HepG2 (cell line): Measurements from ENCODE around the gene P2RX1. TPM values are rescaled to one million over a fixed set of nuclear protein-coding genes. Genes with fewer than 3 reads are reported as not detected.

ENCODE experiments used
- ATAC-seq: fragments of 200-7000 bp; cut with Tn5 transposase; 3 replicates; pipeline ENCODE4 v1.9.1; 2020; ENCODE audit warnings: mild to moderate bottlenecking, moderate library complexity
- BruUV-seq: library from RNA; stranded (reverse); fragments of 400-500 nt; replicated peaks from 2 replicates; lab custom pipeline; 2021; lab: Mats Ljungman, UMichigan
- CTCF ChIA-PET: fragments of 300-600 bp; formaldehyde crosslinking; extraction: SDS; loops from one replicate; lab custom pipeline; 2021; ENCODE audit warnings: low total read pairs, inconsistent platforms, low intra/inter-chr PET ratio; lab: Yijun Ruan, JAX
- POLR2A ChIA-PET: fragments of 350-600 bp; sonication (Branson Sonifier 250); formaldehyde crosslinking; loops from one replicate; lab custom pipeline; 2020; ENCODE audit warnings: antibody characterized with exemption, inconsistent platforms; lab: Yijun Ruan, JAX
- DNase-seq: peaks from one replicate; pipeline ENCODE4 v3.0.0-alpha.2; 2015; ENCODE audit warnings: low spot score
- FAIRE-seq: peaks from 3 replicates; lab custom pipeline; 2011; peaks lifted over from hg19 to GRCh38; lab: Jason Lieb, UNC
- H2AFZ ChIP-seq: one replicate; pipeline ENCODE4 v1.6.1; 2011; ENCODE audit warnings: low read length, inconsistent platforms
- H3K27ac ChIP-seq: fragments of 300-600 bp; 3 replicates; pipeline ENCODE4 v1.8.0; 2011; ENCODE audit warnings: mixed run types, mild to moderate bottlenecking, mixed read lengths, low read length, inconsistent platforms; ENCODE audit not compliant: insufficient read depth; ENCODE audit errors: extremely low read length
- H3K27me3 ChIP-seq, 2 experiments: fragments of 200-600 bp in 1 of 2; 2 replicates in 1 of 2; 3 replicates in 1 of 2; pipeline versions ENCODE4 v1.6.0 to v1.8.0; 2011; ENCODE audit warnings: low read length in 2 of 2, mild to moderate bottlenecking in 2 of 2, moderate library complexity in 2 of 2, inconsistent platforms in 1 of 2; ENCODE audit not compliant: insufficient read depth in 2 of 2, control insufficient read depth in 1 of 2
- H3K36me3 ChIP-seq, 2 experiments: fragments of 200-600 bp in 1 of 2; replicated peaks in 1 of 2; 2 replicates in 1 of 2; 3 replicates in 1 of 2; pipeline versions ENCODE4 v1.5.1 to v1.8.0; 2011; ENCODE audit warnings: low read length in 2 of 2, inconsistent platforms in 1 of 2; ENCODE audit not compliant: insufficient read depth in 2 of 2, control insufficient read depth in 1 of 2
- H3K4me1 ChIP-seq: 2 replicates; pipeline ENCODE4 v1.5.1; 2012; ENCODE audit warnings: low read length, inconsistent platforms; ENCODE audit not compliant: insufficient read depth
- H3K4me2 ChIP-seq: 2 replicates; pipeline ENCODE4 v1.6.0; 2011; ENCODE audit warnings: low read depth, low read length, inconsistent platforms
- H3K4me3 ChIP-seq, 3 experiments: fragments of 200-600 bp in 1 of 3; sonication (generic), shearing (Covaris generic) in 1 of 3; replicated peaks in 1 of 3; 2 replicates each; pipeline ENCODE4 v1.5.1; 2011 to 2016; ENCODE audit warnings: low read length in 3 of 3, inconsistent platforms in 2 of 3, low read depth in 2 of 3, mild to moderate bottlenecking in 2 of 3, control low read depth in 1 of 3, mixed read lengths in 1 of 3; ENCODE audit not compliant: insufficient read depth in 1 of 3
- H3K79me2 ChIP-seq: one replicate; pipeline ENCODE4 v1.6.1; 2011; ENCODE audit warnings: low read length, inconsistent platforms; ENCODE audit not compliant: insufficient read depth
- H3K9ac ChIP-seq: 2 replicates; pipeline ENCODE4 v1.6.0; 2011; ENCODE audit warnings: mild to moderate bottlenecking, low read depth, low read length, inconsistent platforms; ENCODE audit not compliant: insufficient read depth
- H3K9me3 ChIP-seq: 2 replicates; pipeline ENCODE4 v1.5.1; 2012; ENCODE audit warnings: mild to moderate bottlenecking, low read length
- H4K20me1 ChIP-seq: 2 replicates; pipeline ENCODE4 v1.6.0; 2011; ENCODE audit warnings: inconsistent platforms, mild to moderate bottlenecking, low read length, moderate library complexity; ENCODE audit not compliant: insufficient read depth
- CENPX ChIP-seq: sonication (generic); formaldehyde crosslinking; IDR thresholded peaks from 2 replicates; pipeline ENCODE4 v1.9.0; 2021; ENCODE audit warnings: mild to moderate bottlenecking, missing genetic modification reagents, moderate library complexity
- ETS1 ChIP-seq: sonication (generic); formaldehyde crosslinking; IDR thresholded peaks from 2 replicates; pipeline ENCODE4 v1.4.0; 2020; ENCODE audit warnings: missing genetic modification reagents
- FOXA1 ChIP-seq, 2 experiments: fragments of 450-650 bp in 1 of 2; sonication (generic) in 1 of 2; formaldehyde crosslinking in 1 of 2; IDR thresholded peaks; 2 replicates each; pipeline versions ENCODE4 v1.4.0 to v1.6.1; 2016 to 2020; ENCODE audit warnings: missing genetic modification reagents in 1 of 2
- KDM5B ChIP-seq: sonication (generic); formaldehyde crosslinking; IDR thresholded peaks from 2 replicates; pipeline ENCODE4 v1.4.0; 2020; ENCODE audit warnings: missing genetic modification reagents, mild to moderate bottlenecking, borderline replicate concordance
- KLF9 ChIP-seq: IDR thresholded peaks from 2 replicates; pipeline ENCODE4 v1.6.1; 2016; ENCODE audit warnings: low read depth
- KMT2A ChIP-seq: sonication (generic); formaldehyde crosslinking; IDR thresholded peaks from 2 replicates; pipeline ENCODE4 v1.4.0; 2020; ENCODE audit warnings: missing genetic modification reagents
- MTA3 ChIP-seq: sonication (generic); formaldehyde crosslinking; IDR thresholded peaks from 2 replicates; pipeline ENCODE4 v1.4.0; 2020; ENCODE audit warnings: missing genetic modification reagents
- NFE2L2 ChIP-seq: fragments of 150-350 bp; IDR thresholded peaks from 2 replicates; pipeline ENCODE4 v1.6.1; 2014; ENCODE audit warnings: low read length
- RAD51 ChIP-seq: fragments of 450-650 bp; IDR thresholded peaks from 2 replicates; pipeline ENCODE4 v1.6.1; 2016; ENCODE audit warnings: borderline replicate concordance
- TGIF2 ChIP-seq: IDR thresholded peaks from 2 replicates; pipeline ENCODE4 v1.6.1; 2016; ENCODE audit warnings: control low read depth, missing compliant biosample characterization
- ZNF138 ChIP-seq: sonication (generic); formaldehyde crosslinking; IDR thresholded peaks from 2 replicates; pipeline ENCODE4 v1.5.0; 2020; ENCODE audit warnings: mild to moderate bottlenecking, low read depth, missing genetic modification reagents
- ZNF331 ChIP-seq: sonication (generic); formaldehyde crosslinking; IDR thresholded peaks from 2 replicates; pipeline ENCODE4 v1.4.0; 2020; ENCODE audit warnings: missing genetic modification reagents
- ZNF484 ChIP-seq: sonication (generic); formaldehyde crosslinking; IDR thresholded peaks from 2 replicates; pipeline ENCODE4 v1.5.1; 2020; ENCODE audit warnings: mild to moderate bottlenecking, low read depth, missing genetic modification reagents, borderline replicate concordance
- ZNF570 ChIP-seq: sonication (generic); formaldehyde crosslinking; IDR thresholded peaks from 2 replicates; pipeline ENCODE4 v1.4.0; 2020; ENCODE audit warnings: mild to moderate bottlenecking, missing genetic modification reagents, borderline replicate concordance
- ZNF891 ChIP-seq: sonication (generic); formaldehyde crosslinking; IDR thresholded peaks from 2 replicates; pipeline ENCODE4 v1.5.0; 2020; ENCODE audit warnings: mild to moderate bottlenecking, missing genetic modification reagents
- ZSCAN12 ChIP-seq: sonication (generic); formaldehyde crosslinking; IDR thresholded peaks from 2 replicates; pipeline ENCODE4 v1.9.0; 2021; ENCODE audit warnings: mild to moderate bottlenecking, missing genetic modification reagents
- WGBS: methylation state at CpG from one replicate; pipeline ENCODE4 v1.1.6; 2017; ENCODE audit warnings: low lambda C conversion rate; 5-methylcytosine and 5-hydroxymethylcytosine counted together
- in situ Hi-C: cut with HindIII; loops from 2 replicates; pipeline ENCODE4 v1.10.0; 2017; ENCODE audit warnings: low pct_unique_long_range_greater_than_20kb; ENCODE audit not compliant: extremely low pct_ligation_motif_present
- intact Hi-C: fragments of 100-400 bp; cut with micrococcal nuclease; formaldehyde crosslinking; loops from one replicate; pipeline ENCODE4 v1.10.0; 2022; ENCODE audit not compliant: unreplicated experiment
- polyA plus RNA-seq, 8 experiments: library from polyadenylated mRNA; depleted of rRNA in 3 of 8; stranded (reverse) in 7 of 8; unstranded in 1 of 8; fragments of >200 nt; fragmentation: Illumina TruSeq in 4 of 8; extraction: Trizol in 4 of 8; gene quantifications; 2 replicates each; pipeline versions ENCODE4 v1.2.1 to v1.2.3, GENCODE V29; 2011 to 2016; ENCODE audit warnings: low read depth in 4 of 8, missing spikeins in 1 of 8, mixed read lengths in 1 of 8; ENCODE audit not compliant: insufficient read depth in 1 of 8
- total RNA-seq, 5 experiments: library from RNA; depleted of rRNA; stranded (reverse); fragments of >200 nt; fragmentation: Illumina TruSeq; extraction: Trizol; gene quantifications; 2 replicates each; pipeline ENCODE4 v1.2.3, GENCODE V29; 2016; ENCODE audit warnings: low read depth in 1 of 5
- TF ChIP-seq, protein P1 (sequence below): sonication (generic); formaldehyde crosslinking; IDR thresholded peaks from 2 replicates; pipeline ENCODE4 v1.4.0; 2020; ENCODE audit warnings: missing genetic modification reagents

The P2RX1 gene
- total and polyA plus RNA-seq, 2 of the 13 experiments (the other 11 are each of a cell fraction or from before 2014, with no cell fraction given) = 0.04 to 0.50 TPM

DNA sequence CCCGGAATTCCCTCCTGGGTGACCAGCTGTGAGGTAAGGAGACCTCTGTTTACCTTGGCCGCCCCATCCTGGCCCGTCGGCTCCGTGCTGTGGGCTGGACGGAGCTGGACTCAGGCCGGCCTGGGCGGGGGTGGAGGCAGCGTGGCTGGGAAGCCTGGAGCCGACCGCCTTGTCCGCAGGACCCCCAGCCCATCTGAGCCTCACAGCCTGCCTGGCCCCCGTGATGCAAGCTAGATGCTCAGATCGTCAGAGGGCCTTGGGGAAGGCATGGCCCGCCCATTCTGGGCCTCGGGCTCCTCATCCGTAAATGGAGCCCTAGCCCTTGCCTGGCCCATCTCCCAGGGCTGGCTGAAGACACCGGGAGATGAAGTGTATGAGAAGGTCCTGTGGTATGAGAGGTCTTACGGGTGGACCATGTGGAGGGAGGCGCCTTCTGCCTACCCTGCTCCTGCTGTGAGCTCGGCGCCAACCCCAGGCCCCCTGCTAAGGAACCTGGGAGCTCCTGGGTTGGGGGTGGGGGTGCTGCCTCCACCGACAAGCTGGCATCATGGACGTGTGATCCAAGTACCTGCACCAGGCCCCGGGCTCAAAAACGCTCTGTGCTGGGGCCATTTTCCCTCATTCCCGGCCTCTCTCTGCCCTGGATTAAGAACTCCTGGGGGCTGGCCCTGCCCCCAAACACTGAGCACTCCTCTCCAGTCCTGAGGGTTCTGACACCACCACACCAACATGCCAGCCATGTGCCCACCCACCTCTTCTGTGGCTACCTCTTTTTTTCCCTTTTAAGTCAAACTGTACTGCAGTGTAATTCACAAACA, 5.4 kb upstream of the P2RX1 start:
- H3K4me1 ChIP-seq = peaks cover 21% of the 10 kb centered on the region
- H3K4me3 ChIP-seq = no peak overlapping the region
- CTCF ChIA-PET = no interaction called here
- no peak for TF ChIP-seq FOXA1 (IDR thresholded peaks at IDR 0.05)
- 0 out of 2 replicates have a peak, but pooled peaks have one; percentile 7 for TF ChIP-seq FOXA1 (CRISPR knock-in tag; IDR thresholded peaks at IDR 0.05)
- no peak for TF ChIP-seq MTA3 (CRISPR knock-in tag)
- TF ChIP-seq, all 625 proteins: peak for 1
- H3K36me3 ChIP-seq = no peaks in the 10 kb centered on the region
- peaks cover 9 to 60% of the 10 kb centered on the region in 2 experiments; a peak in 4 of 5 replicates for H3K27me3 ChIP-seq
- no peak for ATAC-seq
- no peak for FAIRE-seq
- no TSS peak for BruUV-seq
- WGBS = 47% methylated on average over 3 of the region's 27 CpGs
- H3K27ac ChIP-seq = no peak overlapping the region
- H2AFZ ChIP-seq = no peak overlapping the region
- no peaks in the 10 kb centered on the region for H3K79me2 ChIP-seq
- no peak overlapping the region for H3K4me2 ChIP-seq
- DNase-seq = no peak
- no peaks in the 10 kb centered on the region for H4K20me1 ChIP-seq
- H3K9ac ChIP-seq = no peak overlapping the region
- intact Hi-C loops = no loop called here
- POLR2A ChIA-PET = no interaction called here
- in situ Hi-C loops = no loop called here
- H3K9me3 ChIP-seq = no peaks in the 10 kb centered on the region

DNA sequence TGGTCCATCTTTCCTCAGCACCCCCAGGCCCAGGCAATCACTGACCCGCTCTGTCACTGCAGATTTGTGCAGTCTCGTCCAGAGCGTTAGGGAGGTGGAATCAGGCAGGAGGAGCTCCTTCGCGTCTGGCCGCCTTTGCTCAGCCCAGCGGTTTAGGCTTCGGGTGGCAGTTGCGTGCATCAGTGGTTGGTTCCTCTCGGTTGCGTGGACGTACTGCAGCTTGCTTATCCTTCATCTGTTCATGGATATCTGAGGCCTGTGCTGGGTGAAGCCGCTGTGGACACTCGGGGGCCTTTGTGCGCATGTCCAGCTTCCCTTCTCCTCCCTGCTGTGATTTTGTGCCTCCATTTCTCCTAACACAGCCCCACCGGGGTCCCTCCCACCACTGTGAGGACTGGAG, 4.7 kb upstream of the P2RX1 start:
- Histone ChIP-seq H4K20me1 (no peaks in the 10 kb centered on the region), H3K27ac (no peak overlapping the region), H3K9me3 (no peaks in the 10 kb centered on the region), H3K27me3 (peaks cover 8 to 61% of the 10 kb centered on the region in 2 experiments; a peak in 4 of 5 replicates), H3K9ac (no peak overlapping the region), H3K79me2 (no peaks in the 10 kb centered on the region), H3K4me3 (no peak overlapping the region), H3K4me1 (peaks cover 21% of the 10 kb centered on the region), H3K36me3 (no peaks in the 10 kb centered on the region), H2AFZ (no peak overlapping the region), H3K4me2 (no peak overlapping the region)
- in situ Hi-C loops = no loop called here
- ChIA-PET CTCF (no interaction called here), POLR2A (no interaction called here)
- no TSS peak for BruUV-seq
- intact Hi-C loops = no loop called here
- no peak for ATAC-seq
- WGBS = 54% methylated on average over 12 of the region's 16 CpGs
- no peak for DNase-seq
- no peak for FAIRE-seq
- TF ChIP-seq TGIF2 (CRISPR knock-in tag) (no peak), ZNF891 (CRISPR knock-in tag) (no peak), ETS1 (CRISPR knock-in tag) (no peak), RAD51 (no peak), NFE2L2 (no peak), ZNF484 (CRISPR knock-in tag) (no peak), KLF9 (CRISPR knock-in tag) (no peak), CENPX (CRISPR knock-in tag) (no peak), ZNF331 (CRISPR knock-in tag) (no peak), ZSCAN12 (CRISPR knock-in tag) (no peak), ZNF570 (CRISPR knock-in tag) (no peak), ZNF138 (CRISPR knock-in tag) (no peak), KDM5B (CRISPR knock-in tag) (no peak), KMT2A (CRISPR knock-in tag) (no peak)
- TF ChIP-seq, protein P1, sequence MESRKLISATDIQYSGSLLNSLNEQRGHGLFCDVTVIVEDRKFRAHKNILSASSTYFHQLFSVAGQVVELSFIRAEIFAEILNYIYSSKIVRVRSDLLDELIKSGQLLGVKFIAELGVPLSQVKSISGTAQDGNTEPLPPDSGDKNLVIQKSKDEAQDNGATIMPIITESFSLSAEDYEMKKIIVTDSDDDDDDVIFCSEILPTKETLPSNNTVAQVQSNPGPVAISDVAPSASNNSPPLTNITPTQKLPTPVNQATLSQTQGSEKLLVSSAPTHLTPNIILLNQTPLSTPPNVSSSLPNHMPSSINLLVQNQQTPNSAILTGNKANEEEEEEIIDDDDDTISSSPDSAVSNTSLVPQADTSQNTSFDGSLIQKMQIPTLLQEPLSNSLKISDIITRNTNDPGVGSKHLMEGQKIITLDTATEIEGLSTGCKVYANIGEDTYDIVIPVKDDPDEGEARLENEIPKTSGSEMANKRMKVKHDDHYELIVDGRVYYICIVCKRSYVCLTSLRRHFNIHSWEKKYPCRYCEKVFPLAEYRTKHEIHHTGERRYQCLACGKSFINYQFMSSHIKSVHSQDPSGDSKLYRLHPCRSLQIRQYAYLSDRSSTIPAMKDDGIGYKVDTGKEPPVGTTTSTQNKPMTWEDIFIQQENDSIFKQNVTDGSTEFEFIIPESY = no peak
